HG03060 (cell line): ENCODE measurements around the gene IQSEC1.

ENCODE experiments used
- ATAC-seq: cut with Tn5 transposase; IDR thresholded peaks from one replicate; pipeline ENCODE4 v1.9.1; 2021; ENCODE audit warnings: low read depth, moderate number of reproducible peaks; ENCODE audit not compliant: unreplicated experiment

Gene IQSEC1

GRCh38 chr3:13071695-13072094, 1.5 kb downstream of the IQSEC1 start:
- ATAC-seq: no peak

DNA sequence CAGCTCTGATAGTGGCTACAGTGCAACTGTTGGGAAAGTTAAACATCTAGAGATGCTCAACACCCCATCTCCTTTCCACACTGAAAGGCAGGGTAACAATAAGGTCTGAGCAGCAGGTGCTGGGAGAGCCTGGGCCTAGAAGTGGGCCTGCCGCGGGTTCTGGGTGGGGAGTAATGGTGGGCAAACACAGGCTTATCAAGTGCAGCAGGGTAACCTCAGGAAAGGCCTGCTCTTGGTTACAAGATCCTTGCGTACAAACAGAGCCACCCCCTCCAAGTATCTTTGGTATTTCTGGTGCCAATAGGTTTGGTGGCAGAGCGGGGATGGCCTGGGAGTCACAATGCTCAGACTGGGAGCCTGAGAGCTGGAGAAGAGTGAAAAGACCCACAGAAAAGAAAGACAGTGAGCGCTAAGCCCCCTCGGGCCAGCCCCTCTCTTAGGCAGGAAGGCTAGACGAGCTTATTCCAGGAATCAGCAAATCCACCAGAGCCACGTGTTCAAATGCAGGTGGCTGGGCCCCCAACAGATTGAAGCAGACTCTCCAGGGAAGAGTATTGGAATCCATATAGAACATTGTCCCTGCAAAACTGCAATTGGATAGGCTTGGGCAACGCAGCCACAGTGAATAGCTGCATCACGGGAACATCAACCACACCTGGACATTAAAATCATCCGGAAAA, 2.7 kb downstream of the IQSEC1 start:
- no peak for ATAC-seq

- no peak for ATAC-seq
Observed at GRCh38 chr3:13069495-13069894, 3.7 kb downstream of the IQSEC1 start.

DNA sequence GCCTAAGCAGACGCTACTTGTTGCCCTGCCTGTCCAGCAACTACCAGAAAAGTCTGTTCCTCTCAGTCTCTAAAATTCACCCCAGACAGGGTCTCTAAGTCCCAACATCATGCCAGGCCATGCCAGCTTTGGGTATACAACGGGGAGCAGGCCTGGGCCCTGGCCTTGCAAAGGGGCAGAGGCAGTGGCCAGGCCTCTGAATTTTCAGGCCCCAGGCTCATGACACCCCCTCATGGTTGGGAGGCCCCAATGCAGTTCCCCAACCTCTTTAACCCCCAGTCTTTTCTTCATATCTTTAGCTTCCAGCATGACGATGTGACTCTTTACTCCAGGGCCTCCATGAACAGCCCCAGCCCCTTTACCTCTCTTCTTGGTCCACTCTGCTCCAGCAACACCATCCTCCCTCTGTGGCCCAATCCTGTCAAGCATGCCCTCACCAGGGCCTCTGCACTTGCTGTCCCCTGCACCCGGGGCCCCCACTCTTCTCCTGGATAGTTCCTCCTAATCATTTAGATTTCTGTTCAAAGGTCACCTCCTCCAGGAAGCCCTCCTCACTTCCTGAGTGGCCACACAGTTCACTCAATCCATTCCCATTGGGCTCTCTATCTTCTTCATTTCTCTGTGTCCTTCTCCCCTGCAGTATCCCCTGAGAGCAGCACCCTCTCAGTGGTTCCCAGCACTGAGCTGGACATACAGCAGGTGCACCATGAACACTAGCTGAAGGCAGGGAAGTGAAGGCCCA, 4.8 kb downstream of the IQSEC1 start:
- ATAC-seq: no peak

DNA sequence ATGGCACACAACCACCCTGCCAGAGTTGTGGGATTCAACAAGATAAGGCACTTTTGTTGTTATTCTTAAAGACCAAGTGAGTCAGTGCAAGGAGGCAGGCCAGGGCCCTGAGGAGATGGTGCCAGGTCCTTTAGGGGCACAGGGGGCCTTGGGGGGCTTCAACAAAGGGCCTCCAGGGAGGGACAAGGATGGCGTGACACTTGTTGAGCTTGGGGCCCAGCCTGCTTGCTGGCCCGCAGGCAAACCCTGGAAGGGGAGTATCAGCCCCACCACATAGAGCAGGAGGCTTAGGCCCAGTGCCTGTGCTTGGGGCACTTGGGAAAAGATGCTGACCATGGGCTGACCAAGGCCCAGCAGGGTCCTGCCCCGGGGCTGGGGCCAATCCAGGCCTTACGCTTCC, 5.5 kb downstream of the IQSEC1 start:
- ATAC-seq: no peak

GRCh38 chr3:13066834-13067233, 6.4 kb downstream of the IQSEC1 start:
- ATAC-seq: no peak

- ATAC-seq: no peak
Observed at GRCh38 chr3:13066236-13066635, 7.0 kb downstream of the IQSEC1 start.

DNA sequence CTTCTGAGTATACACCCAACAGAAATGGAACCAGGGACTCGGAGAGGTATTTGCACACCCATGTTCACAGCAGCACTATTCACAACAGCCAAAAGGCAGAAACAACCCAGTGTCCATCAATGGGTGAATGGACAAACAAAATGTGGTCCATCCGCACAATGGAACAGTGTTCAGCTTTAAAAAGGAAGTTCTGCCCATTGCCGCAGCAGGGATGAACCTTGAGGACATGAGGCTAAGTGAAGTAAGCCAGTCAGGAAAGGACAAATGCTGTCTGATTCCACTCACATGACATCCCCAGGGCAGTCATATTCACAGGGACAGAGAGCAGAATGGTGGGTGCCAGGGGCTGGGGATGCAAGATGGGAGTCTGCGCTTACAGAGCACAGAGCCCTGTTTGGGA, 7.5 kb downstream of the IQSEC1 start:
- no peak for ATAC-seq

DNA sequence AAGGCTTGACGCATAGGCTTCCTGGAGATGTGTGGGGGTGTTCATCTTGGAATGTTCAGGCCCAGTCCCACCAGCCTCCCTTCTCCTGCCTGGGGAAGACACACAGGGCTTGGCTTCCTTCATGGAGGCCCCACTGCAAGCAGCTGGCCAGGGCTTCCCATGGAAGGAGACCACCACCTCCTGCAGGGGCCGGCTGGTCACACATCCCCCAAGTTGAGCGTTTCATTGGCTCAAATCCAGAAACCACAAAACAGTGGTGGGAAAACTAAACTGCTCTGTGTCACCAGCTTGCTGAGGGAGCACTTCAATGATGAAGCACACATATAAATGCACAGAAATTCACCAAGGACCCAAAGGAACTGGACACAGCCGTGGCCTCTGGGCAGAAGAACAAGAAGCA, 8.3 kb downstream of the IQSEC1 start:
- ATAC-seq: no peak

GRCh38 chr3:13064159-13064868, 8.9 kb downstream of the IQSEC1 start:
- ATAC-seq: no peak

DNA sequence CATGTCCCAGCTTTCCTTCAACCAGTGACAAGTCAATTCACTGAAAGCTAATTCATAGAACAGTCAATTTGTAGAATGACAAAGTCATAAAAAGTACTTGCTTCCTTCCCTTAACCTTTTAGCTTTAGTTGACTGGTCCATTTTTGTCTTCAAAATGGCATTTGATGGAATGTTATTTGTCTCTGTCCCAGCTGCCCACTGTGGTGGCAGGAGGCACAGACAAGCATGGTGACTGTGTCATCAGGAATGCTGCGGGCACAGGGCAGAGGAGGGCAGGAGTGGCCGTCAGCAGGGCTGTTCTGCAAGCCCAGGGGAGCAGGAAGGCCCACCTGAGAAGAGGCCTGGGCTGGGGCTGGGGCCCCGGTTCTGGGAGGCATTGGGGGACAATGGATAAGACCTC, 10.0 kb downstream of the IQSEC1 start:
- ATAC-seq: no peak

DNA sequence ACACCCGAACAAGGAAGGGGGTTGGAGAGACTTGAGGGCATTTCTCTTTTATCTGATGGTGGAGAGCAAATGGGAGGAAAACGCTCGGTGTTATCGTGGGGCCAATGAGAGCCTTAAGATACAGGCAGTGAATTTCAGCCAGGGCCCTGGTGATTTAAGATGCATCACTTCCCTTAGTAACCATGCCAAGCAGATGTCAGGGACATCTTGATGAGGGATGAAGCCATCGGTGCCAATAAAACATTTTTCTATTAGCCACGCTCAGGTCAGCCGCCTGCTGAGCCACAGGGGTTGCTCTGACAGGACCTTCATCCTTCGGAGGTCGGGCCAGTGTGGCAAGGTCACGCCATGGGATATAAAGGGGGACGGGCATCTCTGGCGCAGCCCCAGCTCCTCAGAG, 10.6 kb downstream of the IQSEC1 start:
- no peak for ATAC-seq

DNA sequence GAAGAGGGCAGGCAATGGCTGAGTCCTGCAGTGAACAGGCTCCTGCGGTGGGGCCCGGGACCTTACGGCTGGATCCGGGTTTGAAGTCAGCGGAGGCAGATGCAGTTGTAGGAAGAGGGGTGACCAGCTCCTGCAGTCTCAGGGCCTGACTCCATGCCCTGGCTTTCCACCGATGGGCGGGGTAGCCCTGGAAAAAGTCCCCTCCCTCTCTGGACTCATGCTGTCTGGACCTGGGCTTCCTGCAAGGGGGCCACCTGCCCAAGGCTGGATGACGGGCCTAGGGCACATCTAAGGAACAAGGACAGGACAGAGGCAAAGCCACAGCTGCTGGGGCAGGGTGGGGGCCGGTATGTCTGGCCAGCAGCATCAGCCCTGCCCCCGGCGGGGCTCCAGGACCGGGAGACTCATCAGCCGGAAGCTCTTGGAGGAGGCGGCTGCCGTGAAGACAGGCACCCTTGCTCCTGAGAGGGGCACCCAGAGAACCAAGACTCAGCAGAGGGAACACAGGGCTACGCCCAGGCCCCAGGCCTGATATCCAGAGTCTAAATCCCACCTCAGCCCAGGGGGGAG, 12.8 kb downstream of the IQSEC1 start:
- ATAC-seq: no peak

- no peak for ATAC-seq
Observed at GRCh38 chr3:13058346-13059120, 14.7 kb downstream of the IQSEC1 start.

- ATAC-seq: no peak
Observed at GRCh38 chr3:13057282-13058040, 15.8 kb downstream of the IQSEC1 start.

GRCh38 chr3:13055634-13056033, 17.6 kb downstream of the IQSEC1 start:
- ATAC-seq: no peak

GRCh38 chr3:13054341-13055285, 18.6 kb downstream of the IQSEC1 start:
- ATAC-seq: no peak

GRCh38 chr3:13053893-13054292, 19.3 kb downstream of the IQSEC1 start:
- ATAC-seq: no peak

GRCh38 chr3:13053420-13053819, 19.8 kb downstream of the IQSEC1 start:
- ATAC-seq: no peak
